ENCODE data around the gene BGN.

The BGN gene

GRCh38 chrX:153471663-153472280 lies 23.0 kb upstream of the BGN start:
- no peak overlapping the region for H3K27ac ChIP-seq (ENCODE audit: low read length)
- peaks cover 2% of the 10 kb centered on the region; the same call in 1 of the 2 replicates for H3K4me1 ChIP-seq (ENCODE audit: control insufficient read depth, insufficient read depth, low read length)
- peaks cover 6% of the 10 kb centered on the region; the same call in 1 of the 2 replicates for H3K36me3 ChIP-seq (ENCODE audit: control insufficient read depth, insufficient read depth, low read length)
- no peak for DNase-seq (ENCODE audit: low read depth, low spot score)
- H3K4me3 ChIP-seq (ENCODE audit: low read length): no peak overlapping the region
- H3K27me3 ChIP-seq (ENCODE audit: control insufficient read depth, insufficient read depth, low read length): peaks cover 6% of the 10 kb centered on the region; the same call in 1 of the 2 replicates
- H3K9me3 ChIP-seq (ENCODE audit: control insufficient read depth, insufficient read depth, low read length): no peaks in the 10 kb centered on the region
- no CpG with 5 or more reads among the region's 11 CpGs for WGBS (ENCODE audit: insufficient coverage, insufficient read length)

- DNase-seq (ENCODE audit: low read depth, low spot score): no peak
Measured at GRCh38 chrX:153473126-153473525, 21.7 kb upstream of the BGN start.

GRCh38 chrX:153474266-153474665 lies 20.5 kb upstream of the BGN start:
- peaks cover 6% of the 10 kb centered on the region; the same call in 1 of the 2 replicates for H3K27me3 ChIP-seq (ENCODE audit: control insufficient read depth, insufficient read depth, low read length)
- DNase-seq (ENCODE audit: low read depth, low spot score): no peak
- no peak overlapping the region for H3K27ac ChIP-seq (ENCODE audit: low read length)
- H3K4me3 ChIP-seq (ENCODE audit: low read length): no peak overlapping the region
- no peaks in the 10 kb centered on the region for H3K9me3 ChIP-seq (ENCODE audit: control insufficient read depth, insufficient read depth, low read length)
- H3K4me1 ChIP-seq (ENCODE audit: control insufficient read depth, insufficient read depth, low read length): peaks cover 11% of the 10 kb centered on the region
- no CpG with 5 or more reads among the region's 10 CpGs for WGBS (ENCODE audit: insufficient coverage, insufficient read length)
- no peaks in the 10 kb centered on the region for H3K36me3 ChIP-seq (ENCODE audit: control insufficient read depth, insufficient read depth, low read length)

More at GRCh38 chrX:153473126-153473525, 21.7 kb upstream of the BGN start:
- peaks cover 3% of the 10 kb centered on the region; the same call in 1 of the 2 replicates for H3K36me3 ChIP-seq (ENCODE audit: control insufficient read depth, insufficient read depth, low read length)
- H3K4me3 ChIP-seq (ENCODE audit: low read length): no peak overlapping the region
- H3K4me1 ChIP-seq (ENCODE audit: control insufficient read depth, insufficient read depth, low read length): peaks cover 10% of the 10 kb centered on the region
- H3K9me3 ChIP-seq (ENCODE audit: control insufficient read depth, insufficient read depth, low read length): no peaks in the 10 kb centered on the region
- no peak overlapping the region for H3K27ac ChIP-seq (ENCODE audit: low read length)
- peaks cover 6% of the 10 kb centered on the region; the same call in 1 of the 2 replicates for H3K27me3 ChIP-seq (ENCODE audit: control insufficient read depth, insufficient read depth, low read length)
- no CpG with 5 or more reads among the region's 10 CpGs for WGBS (ENCODE audit: insufficient coverage, insufficient read length)

GRCh38 chrX:153474718-153475117 lies 20.1 kb upstream of the BGN start:
- no CpG with 5 or more reads among the region's 59 CpGs for WGBS (ENCODE audit: insufficient coverage, insufficient read length)
- H3K27me3 ChIP-seq (ENCODE audit: control insufficient read depth, insufficient read depth, low read length): peaks cover 6% of the 10 kb centered on the region; the same call in 1 of the 2 replicates
- DNase-seq (ENCODE audit: low read depth, low spot score): no peak

GRCh38 chrX:153475271-153475670 lies 19.5 kb upstream of the BGN start:
- WGBS (ENCODE audit: insufficient coverage, insufficient read length): no CpG with 5 or more reads among the region's 7 CpGs
- Histone ChIP-seq H3K4me3 (ENCODE audit: low read length) (no peak overlapping the region), H3K9me3 (ENCODE audit: control insufficient read depth, insufficient read depth, low read length) (no peaks in the 10 kb centered on the region), H3K27ac (ENCODE audit: low read length) (no peak overlapping the region), H3K36me3 (ENCODE audit: control insufficient read depth, insufficient read depth, low read length) (no peaks in the 10 kb centered on the region), H3K4me1 (ENCODE audit: control insufficient read depth, insufficient read depth, low read length) (peaks cover 11% of the 10 kb centered on the region), H3K27me3 (ENCODE audit: control insufficient read depth, insufficient read depth, low read length) (peaks cover 6% of the 10 kb centered on the region; the same call in 1 of the 2 replicates)
- no peak for DNase-seq (ENCODE audit: low read depth, low spot score)

More at GRCh38 chrX:153474718-153475117, 20.1 kb upstream of the BGN start:
- no peak overlapping the region for H3K27ac ChIP-seq (ENCODE audit: low read length)
- no peaks in the 10 kb centered on the region for H3K36me3 ChIP-seq (ENCODE audit: control insufficient read depth, insufficient read depth, low read length)
- H3K4me3 ChIP-seq (ENCODE audit: low read length): no peak overlapping the region; the same call in 1 of the 2 replicates
- no peaks in the 10 kb centered on the region for H3K9me3 ChIP-seq (ENCODE audit: control insufficient read depth, insufficient read depth, low read length)
- peaks cover 11% of the 10 kb centered on the region for H3K4me1 ChIP-seq (ENCODE audit: control insufficient read depth, insufficient read depth, low read length)

- H3K27ac ChIP-seq (ENCODE audit: low read length): no peak overlapping the region
- peaks cover 6% of the 10 kb centered on the region; the same call in 1 of the 2 replicates for H3K27me3 ChIP-seq (ENCODE audit: control insufficient read depth, insufficient read depth, low read length)
- H3K9me3 ChIP-seq (ENCODE audit: control insufficient read depth, insufficient read depth, low read length): no peaks in the 10 kb centered on the region
- no peaks in the 10 kb centered on the region for H3K36me3 ChIP-seq (ENCODE audit: control insufficient read depth, insufficient read depth, low read length)
- no peak overlapping the region for H3K4me3 ChIP-seq (ENCODE audit: low read length)
- H3K4me1 ChIP-seq (ENCODE audit: control insufficient read depth, insufficient read depth, low read length): peaks cover 11% of the 10 kb centered on the region
- DNase-seq (ENCODE audit: low read depth, low spot score): no peak
- no CpG with 5 or more reads among the region's 11 CpGs for WGBS (ENCODE audit: insufficient coverage, insufficient read length)
Measured at GRCh38 chrX:153475751-153476281, 19.0 kb upstream of the BGN start.

- no peak overlapping the region for H3K4me3 ChIP-seq (ENCODE audit: low read length)
- no CpG with 5 or more reads among the region's 16 CpGs for WGBS (ENCODE audit: insufficient coverage, insufficient read length)
- no peaks in the 10 kb centered on the region for H3K9me3 ChIP-seq (ENCODE audit: control insufficient read depth, insufficient read depth, low read length)
- DNase-seq (ENCODE audit: low read depth, low spot score): no peak
- no peak overlapping the region for H3K27ac ChIP-seq (ENCODE audit: low read length)
- peaks cover 6% of the 10 kb centered on the region; the same call in 1 of the 2 replicates for H3K27me3 ChIP-seq (ENCODE audit: control insufficient read depth, insufficient read depth, low read length)
- H3K4me1 ChIP-seq (ENCODE audit: control insufficient read depth, insufficient read depth, low read length): peaks cover 11% of the 10 kb centered on the region
- H3K36me3 ChIP-seq (ENCODE audit: control insufficient read depth, insufficient read depth, low read length): no peaks in the 10 kb centered on the region
Measured at GRCh38 chrX:153476666-153477363, 18.0 kb upstream of the BGN start.

GRCh38 chrX:153477364-153477857 lies 17.4 kb upstream of the BGN start:
- H3K36me3 ChIP-seq (ENCODE audit: control insufficient read depth, insufficient read depth, low read length): no peaks in the 10 kb centered on the region
- no CpG with 5 or more reads among the region's 11 CpGs for whole genome bisulfite sequencing (ENCODE audit: insufficient coverage, insufficient read length)
- no peaks in the 10 kb centered on the region for H3K9me3 ChIP-seq (ENCODE audit: control insufficient read depth, insufficient read depth, low read length)
- DNase-seq (ENCODE audit: low read depth, low spot score): no peak
- H3K4me3 ChIP-seq (ENCODE audit: low read length): no peak overlapping the region
- peaks cover 6% of the 10 kb centered on the region; the same call in 1 of the 2 replicates for H3K27me3 ChIP-seq (ENCODE audit: control insufficient read depth, insufficient read depth, low read length)
- no peak overlapping the region for H3K27ac ChIP-seq (ENCODE audit: low read length)
- peaks cover 11% of the 10 kb centered on the region for H3K4me1 ChIP-seq (ENCODE audit: control insufficient read depth, insufficient read depth, low read length)

- Histone ChIP-seq H3K27ac (ENCODE audit: low read length) (no peak overlapping the region), H3K36me3 (ENCODE audit: control insufficient read depth, insufficient read depth, low read length) (no peaks in the 10 kb centered on the region), H3K4me1 (ENCODE audit: control insufficient read depth, insufficient read depth, low read length) (peaks cover 11% of the 10 kb centered on the region), H3K9me3 (ENCODE audit: control insufficient read depth, insufficient read depth, low read length) (no peaks in the 10 kb centered on the region), H3K27me3 (ENCODE audit: control insufficient read depth, insufficient read depth, low read length) (peaks cover 6% of the 10 kb centered on the region; the same call in 1 of the 2 replicates), H3K4me3 (ENCODE audit: low read length) (no peak overlapping the region)
- DNase-seq (ENCODE audit: low read depth, low spot score): no peak
- WGBS (ENCODE audit: insufficient coverage, insufficient read length): no CpG with 5 or more reads among the region's 9 CpGs
Measured at GRCh38 chrX:153477901-153478300, 16.9 kb upstream of the BGN start.

- H3K9me3 ChIP-seq (ENCODE audit: control insufficient read depth, insufficient read depth, low read length): no peaks in the 10 kb centered on the region
- no peak overlapping the region for H3K4me3 ChIP-seq (ENCODE audit: low read length)
- H3K27me3 ChIP-seq (ENCODE audit: control insufficient read depth, insufficient read depth, low read length): peaks cover 6% of the 10 kb centered on the region; the same call in 1 of the 2 replicates
- DNase-seq (ENCODE audit: low read depth, low spot score): no peak
- no CpG with 5 or more reads among the region's 16 CpGs for WGBS (ENCODE audit: insufficient coverage, insufficient read length)
- no peak overlapping the region for H3K27ac ChIP-seq (ENCODE audit: low read length)
- H3K36me3 ChIP-seq (ENCODE audit: control insufficient read depth, insufficient read depth, low read length): no peaks in the 10 kb centered on the region
- H3K4me1 ChIP-seq (ENCODE audit: control insufficient read depth, insufficient read depth, low read length): peaks cover 11% of the 10 kb centered on the region
Measured at GRCh38 chrX:153478746-153479145, 16.0 kb upstream of the BGN start.
